KMS-11 (cell line): ENCODE measurements around the gene IFTAP.
A peak's percentile ranks its signal among the peaks of the same experiment; 100 is the strongest.

Source experiments
- H2AFZ ChIP-seq: fragments of 200-600 bp; sonication (generic); 2 replicates; pipeline ENCODE4 v1.6.1; 2016; ENCODE audit warnings: antibody characterized with exemption, mixed run types, low read depth
- H3K27ac ChIP-seq: fragments of 200-600 bp; sonication (generic); 2 replicates; pipeline ENCODE4 v1.6.1; 2016; ENCODE audit warnings: mild to moderate bottlenecking, mixed run types
- H3K27me3 ChIP-seq: fragments of 200-600 bp; sonication (generic); 2 replicates; pipeline ENCODE4 v1.6.1; 2017; ENCODE audit warnings: mild to moderate bottlenecking, low read depth, mixed run types, moderate library complexity; ENCODE audit not compliant: insufficient read depth
- H3K36me3 ChIP-seq: fragments of 200-600 bp; sonication (generic); 2 replicates; pipeline ENCODE4 v1.6.1; 2017; ENCODE audit warnings: mild to moderate bottlenecking, mixed run types; ENCODE audit not compliant: insufficient read depth
- H3K4me1 ChIP-seq: fragments of 200-600 bp; sonication (generic); 2 replicates; pipeline ENCODE4 v1.6.1; 2016; ENCODE audit warnings: mild to moderate bottlenecking, low read depth, mixed run types; ENCODE audit not compliant: poor library complexity, severe bottlenecking
- H3K4me2 ChIP-seq: fragments of 200-600 bp; sonication (generic); 2 replicates; pipeline ENCODE4 v1.7.0; 2016; ENCODE audit warnings: mild to moderate bottlenecking, mixed run types
- H3K4me3 ChIP-seq: fragments of 200-600 bp; sonication (generic); IDR thresholded peaks from 2 replicates; pipeline ENCODE4 v1.6.1; 2017; ENCODE audit warnings: low read depth, low read length, mixed read lengths; ENCODE audit not compliant: insufficient read depth
- H3K79me2 ChIP-seq: fragments of 200-600 bp; sonication (generic); 2 replicates; pipeline ENCODE4 v1.6.1; 2016; ENCODE audit warnings: low read depth, mixed run types; ENCODE audit not compliant: insufficient read depth
- H3K9ac ChIP-seq: fragments of 200-600 bp; sonication (generic); 2 replicates; pipeline ENCODE4 v1.6.1; 2016; ENCODE audit warnings: mild to moderate bottlenecking, mixed run types
- H4K20me1 ChIP-seq: fragments of 200-600 bp; sonication (generic); 2 replicates; pipeline ENCODE4 v1.6.1; 2016; ENCODE audit warnings: mild to moderate bottlenecking, mixed run types; ENCODE audit not compliant: insufficient read depth
- TF ChIP-seq, protein P1 (sequence below): fragments of 200-600 bp; sonication (generic); conservative IDR thresholded peaks from 2 replicates; pipeline ENCODE4 v1.6.1; 2017; ENCODE audit warnings: low read depth, mild to moderate bottlenecking, antibody characterized with exemption, low read length, moderate library complexity, mixed read lengths

The IFTAP gene

DNA sequence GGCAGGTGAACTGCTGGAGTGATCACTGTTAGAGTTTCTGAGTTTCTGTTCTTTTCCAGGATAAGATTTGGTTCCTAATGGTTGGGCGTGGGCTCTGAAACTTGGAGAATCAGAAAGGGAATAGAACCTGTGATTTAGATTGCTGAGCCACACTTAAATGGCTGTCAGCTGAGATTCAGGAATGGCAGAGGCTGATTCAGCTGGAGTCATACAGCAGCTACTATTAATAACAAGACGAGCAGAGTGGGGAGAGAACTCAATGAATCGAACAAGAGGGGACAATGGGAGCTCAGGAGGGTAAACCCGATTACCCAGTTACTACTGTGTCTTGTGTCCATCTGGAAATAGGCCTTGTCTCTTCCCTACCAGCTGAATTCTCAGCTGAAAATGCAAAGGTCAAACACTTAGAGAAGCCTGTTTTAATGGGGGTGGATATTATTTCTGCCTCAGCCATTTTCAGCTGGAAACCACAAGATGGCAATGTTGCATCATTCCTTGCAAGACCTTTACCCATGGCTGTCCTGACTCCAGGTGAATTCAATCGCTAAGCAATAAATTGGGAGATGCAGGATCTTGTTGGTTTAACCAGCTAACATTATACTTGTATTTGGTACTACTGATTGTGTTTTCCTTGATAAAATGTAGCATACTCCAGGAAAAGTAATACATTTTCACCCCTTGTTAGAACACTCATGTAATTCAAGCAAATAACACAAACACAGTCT is 108.2 kb downstream of the IFTAP start:
- H3K4me2 ChIP-seq = no peak overlapping the region
- no peaks in the 10 kb centered on the region for H3K79me2 ChIP-seq
- H3K27ac ChIP-seq = no peak overlapping the region
- H3K27me3 ChIP-seq = no peaks in the 10 kb centered on the region
- H3K4me3 ChIP-seq = no peak overlapping the region
- H4K20me1 ChIP-seq = no peaks in the 10 kb centered on the region
- H3K9ac ChIP-seq = no peak overlapping the region
- H3K36me3 ChIP-seq = no peaks in the 10 kb centered on the region
- TF ChIP-seq, protein P1, sequence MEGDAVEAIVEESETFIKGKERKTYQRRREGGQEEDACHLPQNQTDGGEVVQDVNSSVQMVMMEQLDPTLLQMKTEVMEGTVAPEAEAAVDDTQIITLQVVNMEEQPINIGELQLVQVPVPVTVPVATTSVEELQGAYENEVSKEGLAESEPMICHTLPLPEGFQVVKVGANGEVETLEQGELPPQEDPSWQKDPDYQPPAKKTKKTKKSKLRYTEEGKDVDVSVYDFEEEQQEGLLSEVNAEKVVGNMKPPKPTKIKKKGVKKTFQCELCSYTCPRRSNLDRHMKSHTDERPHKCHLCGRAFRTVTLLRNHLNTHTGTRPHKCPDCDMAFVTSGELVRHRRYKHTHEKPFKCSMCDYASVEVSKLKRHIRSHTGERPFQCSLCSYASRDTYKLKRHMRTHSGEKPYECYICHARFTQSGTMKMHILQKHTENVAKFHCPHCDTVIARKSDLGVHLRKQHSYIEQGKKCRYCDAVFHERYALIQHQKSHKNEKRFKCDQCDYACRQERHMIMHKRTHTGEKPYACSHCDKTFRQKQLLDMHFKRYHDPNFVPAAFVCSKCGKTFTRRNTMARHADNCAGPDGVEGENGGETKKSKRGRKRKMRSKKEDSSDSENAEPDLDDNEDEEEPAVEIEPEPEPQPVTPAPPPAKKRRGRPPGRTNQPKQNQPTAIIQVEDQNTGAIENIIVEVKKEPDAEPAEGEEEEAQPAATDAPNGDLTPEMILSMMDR = peak; percentile 88
- no peaks in the 10 kb centered on the region for H3K4me1 ChIP-seq
- no peak overlapping the region for H2AFZ ChIP-seq

DNA sequence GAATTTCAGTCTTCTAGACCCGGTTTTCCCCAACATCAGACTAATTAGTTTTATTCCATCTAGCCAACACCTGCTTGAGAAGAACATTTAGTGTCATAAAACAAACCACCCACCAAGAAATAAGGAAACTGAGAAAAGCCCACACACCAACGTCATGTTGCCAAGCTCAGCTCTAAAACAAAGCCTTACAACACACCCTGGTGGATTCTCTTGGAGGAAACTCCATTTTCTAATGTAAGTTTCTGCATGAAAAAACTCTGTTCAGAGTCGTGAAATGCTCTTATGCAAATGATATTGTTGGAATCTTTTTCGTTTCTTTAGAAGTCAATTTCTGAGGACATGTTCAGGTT is 108.7 kb downstream of the IFTAP start:
- Histone ChIP-seq H3K79me2 (no peaks in the 10 kb centered on the region), H3K27ac (no peak overlapping the region), H3K4me3 (no peak overlapping the region), H3K27me3 (no peaks in the 10 kb centered on the region), H2AFZ (no peak overlapping the region), H4K20me1 (no peaks in the 10 kb centered on the region), H3K36me3 (no peaks in the 10 kb centered on the region), H3K4me2 (no peak overlapping the region), H3K4me1 (no peaks in the 10 kb centered on the region), H3K9ac (no peak overlapping the region)
- TF ChIP-seq, protein P1 = no peak
